ENCODE measurements around the gene FUOM. TPM values are rescaled to one million over a fixed set of nuclear protein-coding genes. Genes with fewer than 3 reads are reported as not detected.
"Not testable (repeated sequence)": the region's sequence is repeated elsewhere in the genome, so short reads cannot be mapped to it uniquely, and the experiment has no call there.

Gene FUOM
- total RNA-seq, 1 donor from 2014 or later = 32.2 TPM

DNA sequence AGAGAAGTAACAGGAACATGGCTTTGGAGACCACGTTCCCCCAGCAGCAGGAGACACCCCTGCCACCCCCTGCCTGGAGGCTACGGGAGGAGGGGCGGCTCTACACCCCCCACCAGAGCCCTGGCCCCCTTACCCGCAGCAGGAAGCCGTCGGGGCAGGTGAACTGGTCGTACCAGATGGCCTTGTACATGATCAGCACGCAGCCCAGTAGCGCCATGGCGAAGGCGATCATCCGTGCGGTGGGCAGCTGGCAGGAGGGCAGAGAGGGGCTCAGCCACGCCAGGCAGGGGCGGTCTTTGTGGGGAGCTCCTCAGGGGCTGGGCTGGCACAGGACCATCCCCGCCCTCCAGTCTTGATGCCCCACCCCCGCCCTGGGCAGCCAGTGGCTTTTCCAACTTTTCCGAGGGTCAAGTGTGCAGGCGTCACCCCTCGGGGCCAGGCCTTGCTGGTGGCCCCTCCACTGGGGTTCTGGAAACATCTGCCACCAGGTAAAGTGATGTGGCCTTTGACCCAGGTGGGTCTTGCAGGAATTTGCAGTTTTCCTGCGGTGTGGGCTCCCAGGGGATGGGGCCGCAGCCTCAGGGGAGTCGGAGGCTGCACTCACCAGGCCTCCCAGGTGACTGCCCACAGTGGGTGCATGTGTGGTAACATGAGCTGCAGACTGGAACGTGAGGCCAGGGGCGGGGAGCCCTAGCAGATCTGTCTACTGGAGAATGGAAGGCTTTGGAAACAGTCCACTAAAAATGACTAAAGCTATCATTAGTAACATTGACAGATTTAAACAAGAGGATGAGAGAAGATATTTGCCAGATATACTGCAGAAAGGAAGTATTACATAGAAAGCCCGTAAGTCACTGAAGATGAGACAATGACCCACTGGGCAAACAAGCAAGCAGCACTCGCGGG, 30.8 kb downstream of the FUOM start:
- H3K36me3 Mint-ChIP-seq (ENCODE audit: low read depth) = no peaks in the 10 kb centered on the region
- no peak for TF ChIP-seq CTCF (IDR thresholded peaks at IDR 0.05)
- peaks cover 43% of the 10 kb centered on the region for H3K4me1 Mint-ChIP-seq (ENCODE audit: low read depth)
- H3K27ac Mint-ChIP-seq (ENCODE audit: unreplicated experiment) = peak overlapping the region; percentile 34
- peaks cover 2% of the 10 kb centered on the region for H3K27me3 Mint-ChIP-seq (ENCODE audit: low read depth)
- no peak overlapping the region for H3K4me3 Mint-ChIP-seq (ENCODE audit: unreplicated experiment)
- peak; percentile 90 for DNase-seq (ENCODE audit: low spot score)
- no peaks in the 10 kb centered on the region for H3K9me3 Mint-ChIP-seq (ENCODE audit: low read depth)

GRCh38 chr10:133326223-133326551, 31.6 kb downstream of the FUOM start:
- H3K4me3 Mint-ChIP-seq (ENCODE audit: unreplicated experiment) = peak overlapping the region; percentile 72
- H3K27me3 Mint-ChIP-seq (ENCODE audit: low read depth) = no peaks in the 10 kb centered on the region
- TF ChIP-seq CTCF (IDR thresholded peaks at IDR 0.05) = no peak
- peak overlapping the region; percentile 69 for H3K27ac Mint-ChIP-seq (ENCODE audit: unreplicated experiment)
- H3K4me1 Mint-ChIP-seq (ENCODE audit: low read depth) = peaks cover 43% of the 10 kb centered on the region
- DNase-seq (ENCODE audit: low spot score) = no peak
- no peaks in the 10 kb centered on the region for H3K36me3 Mint-ChIP-seq (ENCODE audit: low read depth)
- H3K9me3 Mint-ChIP-seq (ENCODE audit: low read depth) = no peaks in the 10 kb centered on the region

GRCh38 chr10:133325440-133326222, 32.2 kb downstream of the FUOM start:
- H3K27ac Mint-ChIP-seq (ENCODE audit: unreplicated experiment) = peak overlapping the region; percentile 94
- no peak for TF ChIP-seq CTCF (IDR thresholded peaks at IDR 0.05)
- no peaks in the 10 kb centered on the region for H3K9me3 Mint-ChIP-seq (ENCODE audit: low read depth)
- H3K36me3 Mint-ChIP-seq (ENCODE audit: low read depth) = no peaks in the 10 kb centered on the region
- DNase-seq (ENCODE audit: low spot score) = peak; percentile 84
- H3K4me1 Mint-ChIP-seq (ENCODE audit: low read depth) = peaks cover 43% of the 10 kb centered on the region
- no peaks in the 10 kb centered on the region for H3K27me3 Mint-ChIP-seq (ENCODE audit: low read depth)
- peak overlapping the region; percentile 82 for H3K4me3 Mint-ChIP-seq (ENCODE audit: unreplicated experiment)

- TF ChIP-seq CTCF (IDR thresholded peaks at IDR 0.05) = no peak
- peak overlapping the region; percentile 82 for H3K4me3 Mint-ChIP-seq (ENCODE audit: unreplicated experiment)
These were observed 33.0 kb downstream of the FUOM start for GRCh38 chr10:133324857-133325260.

DNA sequence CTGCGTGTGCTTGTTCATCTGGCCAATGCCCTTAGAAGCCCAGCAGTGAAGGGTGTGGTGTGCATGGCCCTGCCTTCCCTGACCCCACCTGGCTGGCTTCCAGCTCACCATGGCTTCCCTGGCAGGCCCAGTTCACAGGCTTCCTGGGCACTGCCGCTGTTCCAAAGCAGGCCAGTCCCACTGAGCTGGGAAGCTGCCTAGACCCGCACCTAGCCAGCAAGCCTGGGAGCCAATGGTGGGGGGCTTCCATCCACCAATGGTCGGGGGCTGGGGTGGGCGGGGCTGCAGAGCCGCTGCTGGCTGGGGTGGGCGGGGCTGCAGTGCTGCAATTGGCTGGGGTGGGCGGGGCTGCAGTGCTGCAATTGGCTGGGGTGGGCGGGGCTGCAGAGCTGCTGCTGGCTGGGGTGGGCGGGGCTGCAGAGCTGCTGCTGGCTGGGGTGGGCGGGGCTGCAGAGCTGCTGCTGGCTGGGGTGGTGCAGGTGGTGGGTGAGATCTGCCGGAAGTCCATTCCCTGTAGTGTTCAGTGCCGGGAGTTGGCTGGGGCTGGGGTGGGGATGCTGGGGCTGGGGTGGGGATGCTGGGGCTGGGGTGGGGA, 33.5 kb downstream of the FUOM start:
- Mint-ChIP-seq H3K36me3 (ENCODE audit: low read depth) (no peaks in the 10 kb centered on the region), H3K27me3 (ENCODE audit: low read depth) (no peaks in the 10 kb centered on the region), H3K4me3 (ENCODE audit: unreplicated experiment) (peak overlapping the region; percentile 22), H3K9me3 (ENCODE audit: low read depth) (no peaks in the 10 kb centered on the region), H3K27ac (ENCODE audit: unreplicated experiment) (no peak overlapping the region), H3K4me1 (ENCODE audit: low read depth) (peaks cover 36% of the 10 kb centered on the region)
- peak; percentile 92 for DNase-seq (ENCODE audit: low spot score)
- no peak for TF ChIP-seq CTCF (IDR thresholded peaks at IDR 0.05)

More at GRCh38 chr10:133324857-133325260, 33.0 kb downstream of the FUOM start:
- Mint-ChIP-seq H3K27ac (ENCODE audit: unreplicated experiment) (peak overlapping the region; percentile 36), H3K27me3 (ENCODE audit: low read depth) (no peaks in the 10 kb centered on the region), H3K36me3 (ENCODE audit: low read depth) (no peaks in the 10 kb centered on the region), H3K9me3 (ENCODE audit: low read depth) (no peaks in the 10 kb centered on the region), H3K4me1 (ENCODE audit: low read depth) (peaks cover 40% of the 10 kb centered on the region)
- peak; percentile 87 for DNase-seq (ENCODE audit: low spot score)

DNA sequence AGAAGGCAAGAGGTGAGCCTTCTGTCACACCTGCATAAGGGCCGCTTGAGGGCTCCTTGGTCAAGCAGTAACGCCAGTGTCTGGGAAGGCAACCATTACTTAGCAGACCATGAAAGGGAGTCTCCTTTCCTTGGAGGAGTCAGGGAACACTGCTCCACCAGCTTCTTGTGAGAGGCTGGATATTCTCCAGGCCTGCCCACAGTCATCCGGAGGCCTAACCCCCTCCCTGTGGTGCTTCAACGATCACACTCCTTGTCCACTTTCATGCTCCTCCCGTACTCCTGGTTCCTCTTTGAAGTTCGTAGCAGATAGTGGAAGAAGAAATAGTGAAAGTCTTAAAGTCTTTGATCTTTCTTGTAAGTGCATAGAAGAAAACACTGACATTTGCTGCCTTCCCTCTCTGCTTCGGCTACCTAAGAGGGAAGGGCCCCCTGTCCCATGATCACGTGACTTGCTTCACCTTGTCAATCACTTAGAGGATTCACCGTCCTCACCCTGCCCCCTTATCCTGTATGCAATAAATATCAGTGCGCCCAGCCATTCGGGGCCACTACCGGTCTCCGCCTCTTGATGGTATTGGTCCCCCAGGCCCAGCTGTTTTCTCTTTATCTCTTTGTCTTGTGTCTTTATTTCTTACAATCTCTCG, 35.6 kb downstream of the FUOM start:
- H3K4me1 Mint-ChIP-seq (ENCODE audit: low read depth) = peaks cover 21% of the 10 kb centered on the region
- not testable (repeated sequence) for H3K27ac Mint-ChIP-seq (ENCODE audit: unreplicated experiment); H3K4me3 Mint-ChIP-seq (ENCODE audit: unreplicated experiment); H3K9me3 Mint-ChIP-seq (ENCODE audit: low read depth); DNase-seq (ENCODE audit: low spot score); H3K27me3 Mint-ChIP-seq (ENCODE audit: low read depth); H3K36me3 Mint-ChIP-seq (ENCODE audit: low read depth)

DNA sequence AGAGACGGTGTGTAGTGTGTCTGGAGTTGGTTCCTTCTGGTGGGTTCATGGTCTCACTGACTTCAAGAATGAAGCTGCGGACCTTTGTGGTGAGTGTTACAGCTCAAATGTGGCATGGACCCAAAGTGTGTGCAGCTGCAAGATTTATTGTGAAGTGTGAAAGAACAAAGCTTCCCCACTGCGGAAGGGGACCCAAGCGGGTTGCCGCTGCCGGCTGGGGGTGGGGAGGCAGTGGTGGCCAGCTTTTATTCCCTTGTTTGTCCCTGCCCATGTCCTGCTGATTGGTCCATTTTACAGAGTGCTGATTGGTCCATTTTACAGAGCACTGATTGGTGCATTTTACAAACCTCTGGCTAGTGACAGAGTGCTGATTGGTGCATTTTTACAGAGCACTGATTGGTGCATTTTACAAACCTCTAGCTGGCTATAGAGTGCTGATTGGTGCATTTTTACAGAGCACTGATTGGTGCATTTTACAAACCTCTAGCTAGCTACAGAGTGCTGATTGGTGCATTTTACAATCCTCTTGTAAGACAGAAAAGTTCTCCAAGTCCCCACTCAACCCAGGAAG, 36.9 kb downstream of the FUOM start:
- not testable (repeated sequence) for H3K27me3 Mint-ChIP-seq (ENCODE audit: low read depth); H3K9me3 Mint-ChIP-seq (ENCODE audit: low read depth); H3K36me3 Mint-ChIP-seq (ENCODE audit: low read depth); H3K4me1 Mint-ChIP-seq (ENCODE audit: low read depth); H3K27ac Mint-ChIP-seq (ENCODE audit: unreplicated experiment); H3K4me3 Mint-ChIP-seq (ENCODE audit: unreplicated experiment)
- DNase-seq (ENCODE audit: low spot score) = peak; percentile 15
